ENCODE results near the gene PIGP. TPM values are rescaled to one million over a fixed set of nuclear protein-coding genes. Genes with fewer than 3 reads are reported as not detected.

The PIGP gene
- total RNA-seq, 3 donors from 2014 or later (not counting 1 experiment from before 2014, with no cell fraction given): 6.5 to 10.4 (median 8.5) TPM

DNA sequence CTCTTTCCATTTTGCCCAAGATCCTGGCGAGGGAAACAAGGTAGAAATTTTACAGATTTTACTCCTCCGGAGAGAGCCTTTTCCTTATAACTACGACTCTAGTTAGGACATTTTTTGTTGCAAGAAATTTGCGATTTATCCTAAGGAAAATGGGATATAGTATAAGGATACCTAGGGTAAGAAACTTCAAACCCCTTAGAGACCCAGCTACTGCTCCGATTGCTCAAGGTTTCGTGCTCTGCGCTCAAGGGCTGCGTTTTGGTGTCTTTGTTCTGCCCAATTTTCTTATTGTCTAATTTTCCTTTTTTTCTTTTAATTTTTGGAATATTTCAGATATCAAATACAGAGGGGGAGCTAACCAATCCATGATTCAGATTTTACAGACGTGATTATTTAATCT is 1.7 kb upstream of the PIGP start:
- peak overlapping the region; percentile 96 for H3K4me3 ChIP-seq (ENCODE audit: low read length)
- intact Hi-C loops (cut with micrococcal nuclease): loop anchor here (5.0 to 10.0 kb wide), 3 partner anchors 87 to 488 kb away; no protein-coding TSS in a partner anchor
- no peaks in the 10 kb centered on the region for H3K9me3 ChIP-seq (ENCODE audit: control insufficient read depth, insufficient read depth, low read length)
- H3K4me1 Mint-ChIP-seq: peaks cover 29 to 43% of the 10 kb centered on the region in 2 donors
- H3K36me3 Mint-ChIP-seq: no peaks in the 10 kb centered on the region
- no peaks in the 10 kb centered on the region for H3K9me3 Mint-ChIP-seq
- H3K36me3 ChIP-seq (ENCODE audit: control insufficient read depth, insufficient read depth, low read length): peaks cover 2% of the 10 kb centered on the region
- 50% methylated on average over 9 of the region's 9 CpGs for WGBS (ENCODE audit: insufficient coverage)
- no peaks in the 10 kb centered on the region for H3K27me3 ChIP-seq (ENCODE audit: control insufficient read depth, insufficient read depth, low read length)
- H3K27ac ChIP-seq (ENCODE audit: low read length): peak overlapping the region; percentile 98
- H3K27ac Mint-ChIP-seq: peak overlapping the region; percentile 93 to 98
- H3K4me1 ChIP-seq (ENCODE audit: control insufficient read depth, insufficient read depth, low read length): peaks cover 17% of the 10 kb centered on the region
- ATAC-seq: no peak
- DNase-seq: no peak
- H3K27me3 Mint-ChIP-seq (ENCODE audit: low read depth in 2 of 2): no peaks in the 10 kb centered on the region
- TF ChIP-seq, protein P1, sequence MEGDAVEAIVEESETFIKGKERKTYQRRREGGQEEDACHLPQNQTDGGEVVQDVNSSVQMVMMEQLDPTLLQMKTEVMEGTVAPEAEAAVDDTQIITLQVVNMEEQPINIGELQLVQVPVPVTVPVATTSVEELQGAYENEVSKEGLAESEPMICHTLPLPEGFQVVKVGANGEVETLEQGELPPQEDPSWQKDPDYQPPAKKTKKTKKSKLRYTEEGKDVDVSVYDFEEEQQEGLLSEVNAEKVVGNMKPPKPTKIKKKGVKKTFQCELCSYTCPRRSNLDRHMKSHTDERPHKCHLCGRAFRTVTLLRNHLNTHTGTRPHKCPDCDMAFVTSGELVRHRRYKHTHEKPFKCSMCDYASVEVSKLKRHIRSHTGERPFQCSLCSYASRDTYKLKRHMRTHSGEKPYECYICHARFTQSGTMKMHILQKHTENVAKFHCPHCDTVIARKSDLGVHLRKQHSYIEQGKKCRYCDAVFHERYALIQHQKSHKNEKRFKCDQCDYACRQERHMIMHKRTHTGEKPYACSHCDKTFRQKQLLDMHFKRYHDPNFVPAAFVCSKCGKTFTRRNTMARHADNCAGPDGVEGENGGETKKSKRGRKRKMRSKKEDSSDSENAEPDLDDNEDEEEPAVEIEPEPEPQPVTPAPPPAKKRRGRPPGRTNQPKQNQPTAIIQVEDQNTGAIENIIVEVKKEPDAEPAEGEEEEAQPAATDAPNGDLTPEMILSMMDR (IDR thresholded peaks at IDR 0.05): no peak
- peak overlapping the region; percentile 97 for H3K4me3 Mint-ChIP-seq

DNA sequence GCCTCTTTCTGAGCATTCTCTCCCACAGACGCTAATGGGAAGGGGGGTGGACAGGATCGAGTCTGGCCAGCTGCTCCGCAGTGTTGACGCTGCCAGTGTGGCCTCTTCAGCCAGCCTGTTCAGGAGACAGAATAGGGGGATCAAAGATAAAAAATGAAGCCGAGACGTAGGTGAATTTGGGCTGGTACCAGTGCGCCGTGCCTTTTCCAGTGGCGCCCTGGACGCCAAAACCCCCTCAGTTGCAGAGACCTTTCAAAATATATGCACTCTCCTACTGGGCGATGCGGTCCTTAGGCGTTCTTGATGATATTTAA is 1.3 kb upstream of the PIGP start:
- H3K27ac ChIP-seq (ENCODE audit: low read length): peak overlapping the region; percentile 98
- H3K27ac Mint-ChIP-seq: peak overlapping the region; percentile 93 to 98
- TF ChIP-seq, protein P1 (IDR thresholded peaks at IDR 0.05): no peak
- H3K36me3 Mint-ChIP-seq: peaks cover under 1% of the 10 kb centered on the region
- ATAC-seq (no peak), DNase-seq (no peak)
- H3K4me1 Mint-ChIP-seq: peaks cover 29 to 40% of the 10 kb centered on the region in 2 donors
- H3K36me3 ChIP-seq (ENCODE audit: control insufficient read depth, insufficient read depth, low read length): peaks cover 4% of the 10 kb centered on the region
- H3K4me1 ChIP-seq (ENCODE audit: control insufficient read depth, insufficient read depth, low read length): peaks cover 17% of the 10 kb centered on the region
- 2% methylated on average over 6 of the region's 13 CpGs for WGBS (ENCODE audit: insufficient coverage)
- no peaks in the 10 kb centered on the region for H3K27me3 ChIP-seq (ENCODE audit: control insufficient read depth, insufficient read depth, low read length)
- no peaks in the 10 kb centered on the region for H3K9me3 ChIP-seq (ENCODE audit: control insufficient read depth, insufficient read depth, low read length)
- no peaks in the 10 kb centered on the region for H3K9me3 Mint-ChIP-seq
- intact Hi-C loops (cut with micrococcal nuclease): loop anchor here (5.0 to 10.0 kb wide), 3 partner anchors 87 to 488 kb away; no protein-coding TSS in a partner anchor
- peak overlapping the region; percentile 96 for H3K4me3 ChIP-seq (ENCODE audit: low read length)
- H3K27me3 Mint-ChIP-seq (ENCODE audit: low read depth in 2 of 2): no peaks in the 10 kb centered on the region
- H3K4me3 Mint-ChIP-seq: peak overlapping the region; percentile 97

DNA sequence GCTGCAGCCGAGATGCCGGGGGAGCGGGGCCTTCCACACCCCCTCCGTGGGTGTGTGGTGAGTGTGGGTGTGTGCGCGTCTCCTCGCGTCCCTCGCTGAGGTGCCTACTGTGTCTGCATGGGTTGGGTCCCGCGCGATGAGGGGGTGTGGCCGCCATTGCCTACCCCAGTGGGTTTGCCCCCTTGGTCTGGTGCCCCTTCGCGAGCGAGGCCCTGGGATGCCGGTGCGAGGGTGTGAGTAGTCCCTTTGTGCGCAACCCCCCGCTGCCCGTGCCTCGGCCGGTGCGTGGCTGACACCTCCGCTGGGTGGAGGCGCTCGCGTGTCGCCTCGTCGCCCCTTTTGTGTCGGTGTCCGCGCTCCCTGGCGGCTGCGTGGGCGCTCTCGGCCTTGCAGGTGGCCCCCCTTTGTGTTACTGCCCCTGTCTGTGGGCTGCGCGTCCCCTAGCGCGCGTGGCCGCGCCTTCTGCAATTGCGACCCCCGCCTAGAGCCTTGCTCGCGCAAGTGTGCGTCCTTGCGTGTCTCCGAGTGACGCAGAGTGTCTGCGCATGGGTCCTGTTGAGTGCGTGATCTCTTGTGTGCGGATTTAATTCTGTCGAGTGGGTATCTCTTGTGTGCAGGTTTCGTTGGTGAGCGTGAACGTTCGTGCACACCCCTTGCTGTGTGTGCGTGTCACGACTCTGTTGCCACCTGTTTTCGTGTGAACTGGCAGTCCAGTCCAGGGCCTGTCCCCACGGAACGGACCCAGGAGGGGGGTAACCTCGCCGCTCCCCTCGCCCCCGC is 736 bp upstream of the PIGP start:
- ATAC-seq (peak; percentile 49 to 74 (median 50)), DNase-seq (peak in 1 of 2 donors; percentile 88)
- Histone ChIP-seq H3K36me3 (ENCODE audit: control insufficient read depth, insufficient read depth, low read length) (peaks cover 8% of the 10 kb centered on the region), H3K9me3 (ENCODE audit: control insufficient read depth, insufficient read depth, low read length) (no peaks in the 10 kb centered on the region), H3K4me3 (ENCODE audit: low read length) (peak overlapping the region; percentile 96), H3K27ac (ENCODE audit: low read length) (peak overlapping the region; percentile 98), H3K4me1 (ENCODE audit: control insufficient read depth, insufficient read depth, low read length) (peaks cover 17% of the 10 kb centered on the region), H3K27me3 (ENCODE audit: control insufficient read depth, insufficient read depth, low read length) (no peaks in the 10 kb centered on the region)
- TF ChIP-seq, protein P1 (IDR thresholded peaks at IDR 0.05): no peak
- WGBS (ENCODE audit: insufficient coverage): under 1% methylated on average over 70 of the region's 70 CpGs
- no peaks in the 10 kb centered on the region for H3K27me3 Mint-ChIP-seq (ENCODE audit: low read depth in 2 of 2)
- H3K4me1 Mint-ChIP-seq: peaks cover 29 to 37% of the 10 kb centered on the region in 2 donors
- peaks cover 6% of the 10 kb centered on the region for H3K36me3 Mint-ChIP-seq
- H3K27ac Mint-ChIP-seq: peak overlapping the region; percentile 93 to 98
- intact Hi-C loops (cut with micrococcal nuclease): loop anchor here (2.0 to 10.0 kb wide), 4 partner anchors 86 to 489 kb away; partner anchors contain the start of gene VPS26C
- H3K4me3 Mint-ChIP-seq: peak overlapping the region; percentile 97
- H3K9me3 Mint-ChIP-seq: no peaks in the 10 kb centered on the region

Data from natural killer cell (primary cell).